ENCODE results near the gene CC2D1A.
"Not testable (repeated sequence)": the region's sequence is repeated elsewhere in the genome, so short reads cannot be mapped to it uniquely, and the experiment has no call there.

CC2D1A gene

GRCh38 chr19:13920940-13921747 lies 15.1 kb downstream of the CC2D1A start:
- H3K9me3 ChIP-seq (ENCODE audit: control insufficient read depth in 2 of 2, low read length in 2 of 2), result peaks cover 0 to 3% of the 10 kb centered on the region in 2 donors
- no peak overlapping the region for H3K27ac ChIP-seq (ENCODE audit: low read depth in 2 of 2, low read length in 2 of 2)
- peaks cover 0 to 6% of the 10 kb centered on the region in 2 donors for H3K4me1 ChIP-seq (ENCODE audit: control insufficient read depth in 2 of 2, insufficient read depth in 2 of 2, low read length in 2 of 2)
- H3K36me3 ChIP-seq (ENCODE audit: control insufficient read depth in 2 of 2, insufficient read depth in 2 of 2, low read length in 2 of 2), result peaks cover 52 to 64% of the 10 kb centered on the region in 2 donors
- no peak overlapping the region for H3K9ac ChIP-seq (ENCODE audit: low read depth in 1 of 2, low read length in 2 of 2)
- no peaks in the 10 kb centered on the region for H3K27me3 ChIP-seq (ENCODE audit: control insufficient read depth in 2 of 2, insufficient read depth in 2 of 2, low read length in 2 of 2)
- no peak overlapping the region for H3K4me3 ChIP-seq (ENCODE audit: low read length in 2 of 2)

- not testable (repeated sequence) for H3K4me1 ChIP-seq (ENCODE audit: control insufficient read depth in 2 of 2, insufficient read depth in 2 of 2, low read length in 2 of 2); H3K27me3 ChIP-seq (ENCODE audit: control insufficient read depth in 2 of 2, insufficient read depth in 2 of 2, low read length in 2 of 2); H3K9me3 ChIP-seq (ENCODE audit: control insufficient read depth in 2 of 2, low read length in 2 of 2); H3K27ac ChIP-seq (ENCODE audit: low read depth in 2 of 2, low read length in 2 of 2); H3K4me3 ChIP-seq (ENCODE audit: low read length in 2 of 2); H3K9ac ChIP-seq (ENCODE audit: low read depth in 1 of 2, low read length in 2 of 2)
- peaks cover 61 to 73% of the 10 kb centered on the region in 2 donors for H3K36me3 ChIP-seq (ENCODE audit: control insufficient read depth in 2 of 2, insufficient read depth in 2 of 2, low read length in 2 of 2)
Observed at GRCh38 chr19:13922118-13922517, 16.1 kb downstream of the CC2D1A start.

GRCh38 chr19:13923194-13923987 lies 17.4 kb downstream of the CC2D1A start:
- Histone ChIP-seq H3K4me3 (ENCODE audit: low read length in 2 of 2) (no peak overlapping the region), H3K27me3 (ENCODE audit: control insufficient read depth in 2 of 2, insufficient read depth in 2 of 2, low read length in 2 of 2) (no peaks in the 10 kb centered on the region), H3K9ac (ENCODE audit: low read depth in 1 of 2, low read length in 2 of 2) (no peak overlapping the region), H3K9me3 (ENCODE audit: control insufficient read depth in 2 of 2, low read length in 2 of 2) (peaks cover 0 to 3% of the 10 kb centered on the region in 2 donors), H3K4me1 (ENCODE audit: control insufficient read depth in 2 of 2, insufficient read depth in 2 of 2, low read length in 2 of 2) (no peaks in the 10 kb centered on the region), H3K27ac (ENCODE audit: low read depth in 2 of 2, low read length in 2 of 2) (no peak overlapping the region), H3K36me3 (ENCODE audit: control insufficient read depth in 2 of 2, insufficient read depth in 2 of 2, low read length in 2 of 2) (peaks cover 58 to 77% of the 10 kb centered on the region in 2 donors)

GRCh38 chr19:13926010-13926409 lies 20.0 kb downstream of the CC2D1A start:
- no peak overlapping the region for H3K4me3 ChIP-seq (ENCODE audit: low read length in 2 of 2)
- H3K9ac ChIP-seq (ENCODE audit: low read depth in 1 of 2, low read length in 2 of 2), result no peak overlapping the region
- H3K27me3 ChIP-seq (ENCODE audit: control insufficient read depth in 2 of 2, insufficient read depth in 2 of 2, low read length in 2 of 2), result no peaks in the 10 kb centered on the region
- peaks cover 42 to 54% of the 10 kb centered on the region in 2 donors for H3K36me3 ChIP-seq (ENCODE audit: control insufficient read depth in 2 of 2, insufficient read depth in 2 of 2, low read length in 2 of 2)
- H3K9me3 ChIP-seq (ENCODE audit: control insufficient read depth in 2 of 2, low read length in 2 of 2), result peaks cover 0 to under 1% of the 10 kb centered on the region in 2 donors
- H3K4me1 ChIP-seq (ENCODE audit: control insufficient read depth in 2 of 2, insufficient read depth in 2 of 2, low read length in 2 of 2), result no peaks in the 10 kb centered on the region
- no peak overlapping the region for H3K27ac ChIP-seq (ENCODE audit: low read depth in 2 of 2, low read length in 2 of 2)

GRCh38 chr19:13926715-13927114 lies 20.7 kb downstream of the CC2D1A start:
- Histone ChIP-seq H3K4me1 (ENCODE audit: control insufficient read depth in 2 of 2, insufficient read depth in 2 of 2, low read length in 2 of 2) (no peaks in the 10 kb centered on the region), H3K27me3 (ENCODE audit: control insufficient read depth in 2 of 2, insufficient read depth in 2 of 2, low read length in 2 of 2) (no peaks in the 10 kb centered on the region), H3K9me3 (ENCODE audit: control insufficient read depth in 2 of 2, low read length in 2 of 2) (no peaks in the 10 kb centered on the region), H3K4me3 (ENCODE audit: low read length in 2 of 2) (no peak overlapping the region), H3K9ac (ENCODE audit: low read depth in 1 of 2, low read length in 2 of 2) (no peak overlapping the region), H3K36me3 (ENCODE audit: control insufficient read depth in 2 of 2, insufficient read depth in 2 of 2, low read length in 2 of 2) (peaks cover 39 to 47% of the 10 kb centered on the region in 2 donors), H3K27ac (ENCODE audit: low read depth in 2 of 2, low read length in 2 of 2) (no peak overlapping the region)

GRCh38 chr19:13929340-13929739 lies 23.3 kb downstream of the CC2D1A start:
- H3K36me3 ChIP-seq (ENCODE audit: control insufficient read depth in 2 of 2, insufficient read depth in 2 of 2, low read length in 2 of 2), result peaks cover 23 to 31% of the 10 kb centered on the region in 2 donors
- H3K27me3 ChIP-seq (ENCODE audit: control insufficient read depth in 2 of 2, insufficient read depth in 2 of 2, low read length in 2 of 2), result no peaks in the 10 kb centered on the region
- H3K4me1 ChIP-seq (ENCODE audit: control insufficient read depth in 2 of 2, insufficient read depth in 2 of 2, low read length in 2 of 2), result peaks cover 0 to 2% of the 10 kb centered on the region in 2 donors

GRCh38 chr19:13929956-13930355 lies 24.0 kb downstream of the CC2D1A start:
- Histone ChIP-seq H3K4me3 (ENCODE audit: low read length in 2 of 2) (no peak overlapping the region), H3K27ac (ENCODE audit: low read depth in 2 of 2, low read length in 2 of 2) (no peak overlapping the region), H3K4me1 (ENCODE audit: control insufficient read depth in 2 of 2, insufficient read depth in 2 of 2, low read length in 2 of 2) (peaks cover 0 to 4% of the 10 kb centered on the region in 2 donors), H3K9me3 (ENCODE audit: control insufficient read depth in 2 of 2, low read length in 2 of 2) (no peaks in the 10 kb centered on the region), H3K36me3 (ENCODE audit: control insufficient read depth in 2 of 2, insufficient read depth in 2 of 2, low read length in 2 of 2) (peaks cover 19 to 26% of the 10 kb centered on the region in 2 donors), H3K27me3 (ENCODE audit: control insufficient read depth in 2 of 2, insufficient read depth in 2 of 2, low read length in 2 of 2) (peaks cover 2 to 4% of the 10 kb centered on the region in 2 donors), H3K9ac (ENCODE audit: low read depth in 1 of 2, low read length in 2 of 2) (no peak overlapping the region)

More at GRCh38 chr19:13929340-13929739, 23.3 kb downstream of the CC2D1A start:
- no peak overlapping the region for H3K4me3 ChIP-seq (ENCODE audit: low read length in 2 of 2)
- no peak overlapping the region for H3K27ac ChIP-seq (ENCODE audit: low read depth in 2 of 2, low read length in 2 of 2)
- no peak overlapping the region for H3K9ac ChIP-seq (ENCODE audit: low read depth in 1 of 2, low read length in 2 of 2)
- H3K9me3 ChIP-seq (ENCODE audit: control insufficient read depth in 2 of 2, low read length in 2 of 2), result no peaks in the 10 kb centered on the region

- no peak overlapping the region for H3K27ac ChIP-seq (ENCODE audit: low read depth in 2 of 2, low read length in 2 of 2)
- no peak overlapping the region for H3K9ac ChIP-seq (ENCODE audit: low read depth in 1 of 2, low read length in 2 of 2)
- H3K4me1 ChIP-seq (ENCODE audit: control insufficient read depth in 2 of 2, insufficient read depth in 2 of 2, low read length in 2 of 2), result peaks cover 0 to 4% of the 10 kb centered on the region in 2 donors
- no peaks in the 10 kb centered on the region for H3K9me3 ChIP-seq (ENCODE audit: control insufficient read depth in 2 of 2, low read length in 2 of 2)
- peaks cover 19 to 22% of the 10 kb centered on the region in 2 donors for H3K36me3 ChIP-seq (ENCODE audit: control insufficient read depth in 2 of 2, insufficient read depth in 2 of 2, low read length in 2 of 2)
- no peak overlapping the region for H3K4me3 ChIP-seq (ENCODE audit: low read length in 2 of 2)
- H3K27me3 ChIP-seq (ENCODE audit: control insufficient read depth in 2 of 2, insufficient read depth in 2 of 2, low read length in 2 of 2), result peaks cover 2 to 4% of the 10 kb centered on the region in 2 donors
Observed at GRCh38 chr19:13930402-13930801, 24.4 kb downstream of the CC2D1A start.

- H3K27me3 ChIP-seq (ENCODE audit: control insufficient read depth in 2 of 2, insufficient read depth in 2 of 2, low read length in 2 of 2), result peaks cover 2 to 4% of the 10 kb centered on the region in 2 donors
- H3K27ac ChIP-seq (ENCODE audit: low read depth in 2 of 2, low read length in 2 of 2), result no peak overlapping the region
- no peaks in the 10 kb centered on the region for H3K9me3 ChIP-seq (ENCODE audit: control insufficient read depth in 2 of 2, low read length in 2 of 2)
- H3K9ac ChIP-seq (ENCODE audit: low read depth in 1 of 2, low read length in 2 of 2), result no peak overlapping the region
- H3K4me1 ChIP-seq (ENCODE audit: control insufficient read depth in 2 of 2, insufficient read depth in 2 of 2, low read length in 2 of 2), result peaks cover 0 to 4% of the 10 kb centered on the region in 2 donors
- H3K4me3 ChIP-seq (ENCODE audit: low read length in 2 of 2), result no peak overlapping the region
- H3K36me3 ChIP-seq (ENCODE audit: control insufficient read depth in 2 of 2, insufficient read depth in 2 of 2, low read length in 2 of 2), result peaks cover 12 to 15% of the 10 kb centered on the region in 2 donors
Observed at GRCh38 chr19:13931391-13932148, 25.6 kb downstream of the CC2D1A start.
